Hematopoietic multipotent progenitor cell treated with erythropoietin and hydrocortisone succinate and interleukin-3 and kit ligand, for 17 days (in vitro differentiated cells): ENCODE measurements around the gene ALCAM.

Experiments used
- DNase-seq: peaks from one replicate; pipeline ENCODE4 v3.0.0-alpha.2; 2015; ENCODE audit warnings: low spot score

ALCAM gene

DNA sequence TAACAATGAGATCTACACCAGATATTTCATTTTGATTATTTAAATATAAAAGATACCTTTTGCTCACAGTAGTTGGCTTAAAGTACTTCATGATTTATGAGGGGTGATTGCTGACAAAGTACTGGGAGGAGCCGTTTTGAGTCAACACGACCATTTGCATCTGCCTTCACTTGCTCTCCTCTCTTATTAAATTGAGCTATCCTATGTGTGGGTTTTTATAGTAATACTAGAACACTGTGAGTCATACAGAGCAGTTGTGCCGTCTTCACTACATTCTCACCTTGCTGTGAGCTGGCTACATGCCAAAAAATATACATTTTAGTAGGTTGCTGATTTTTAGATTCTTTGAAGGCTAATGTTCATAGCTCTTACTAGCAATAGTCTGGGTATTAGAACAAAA is 161.2 kb downstream of the ALCAM start:
- DNase-seq = no peak

GRCh38 chr3:105528955-105529354 is 162.2 kb downstream of the ALCAM start:
- no peak for DNase-seq

- DNase-seq = no peak
Observed at GRCh38 chr3:105529456-105529855, 162.7 kb downstream of the ALCAM start.

DNA sequence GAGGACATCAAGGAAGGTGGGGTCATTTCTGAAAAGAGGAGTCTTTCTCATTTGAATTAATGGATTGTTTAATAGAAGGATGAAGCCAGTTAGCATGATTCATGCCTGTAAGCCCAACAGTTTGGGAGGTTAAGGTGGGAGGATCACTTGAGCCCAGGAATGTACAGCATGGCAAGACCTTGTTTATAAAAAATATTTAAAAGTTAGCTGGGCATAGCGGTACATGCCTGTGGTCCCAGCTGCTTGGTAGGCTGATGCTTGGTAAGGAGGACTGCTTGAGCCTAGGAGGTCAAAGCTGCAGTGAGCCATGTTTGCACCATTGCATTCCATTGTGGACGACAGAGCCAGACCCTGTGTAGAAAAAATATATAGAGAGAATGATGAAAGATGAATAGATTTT is 165.5 kb downstream of the ALCAM start:
- DNase-seq = no peak

GRCh38 chr3:105533960-105534359 is 167.3 kb downstream of the ALCAM start:
- DNase-seq = no peak

GRCh38 chr3:105534491-105534890 is 167.8 kb downstream of the ALCAM start:
- DNase-seq = no peak

- DNase-seq = no peak
Observed at GRCh38 chr3:105537371-105538080, 170.8 kb downstream of the ALCAM start.

GRCh38 chr3:105538483-105538882 is 171.8 kb downstream of the ALCAM start:
- DNase-seq = no peak

- no peak for DNase-seq
Observed at GRCh38 chr3:105539897-105540296, 173.2 kb downstream of the ALCAM start.

DNA sequence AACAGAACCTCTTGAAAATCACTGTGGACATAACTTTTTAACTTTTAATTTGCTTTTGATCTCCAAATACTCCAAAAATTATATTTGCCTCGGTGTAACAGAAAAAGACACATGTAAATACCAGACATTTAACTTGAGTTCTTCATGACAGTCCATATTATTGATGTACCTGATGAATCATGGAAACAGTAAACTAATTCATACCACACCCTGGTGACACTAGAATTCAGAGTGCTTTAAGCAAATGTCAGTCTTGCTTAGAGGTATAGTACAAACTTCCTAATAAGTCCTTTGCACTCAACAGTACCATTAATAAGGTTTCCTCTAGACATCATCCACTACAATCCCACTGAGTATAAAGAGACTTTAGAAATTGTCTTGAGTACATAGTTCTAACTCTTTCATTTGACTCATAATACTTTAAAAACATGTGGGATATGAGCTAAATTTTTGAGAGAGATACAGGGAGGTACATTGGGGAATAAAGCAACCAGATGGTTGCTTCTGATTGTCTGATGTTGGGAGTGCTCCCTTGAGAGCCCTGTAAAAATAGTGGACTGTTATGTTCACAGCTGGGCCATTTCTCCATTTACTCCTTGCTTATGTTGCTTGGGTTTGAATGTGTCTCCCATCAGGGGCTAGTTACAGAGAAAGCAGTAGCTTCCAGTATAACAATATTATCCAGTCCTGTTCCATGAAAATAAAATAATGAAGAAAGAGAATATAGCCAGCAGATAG is 175.7 kb downstream of the ALCAM start:
- DNase-seq = no peak

DNA sequence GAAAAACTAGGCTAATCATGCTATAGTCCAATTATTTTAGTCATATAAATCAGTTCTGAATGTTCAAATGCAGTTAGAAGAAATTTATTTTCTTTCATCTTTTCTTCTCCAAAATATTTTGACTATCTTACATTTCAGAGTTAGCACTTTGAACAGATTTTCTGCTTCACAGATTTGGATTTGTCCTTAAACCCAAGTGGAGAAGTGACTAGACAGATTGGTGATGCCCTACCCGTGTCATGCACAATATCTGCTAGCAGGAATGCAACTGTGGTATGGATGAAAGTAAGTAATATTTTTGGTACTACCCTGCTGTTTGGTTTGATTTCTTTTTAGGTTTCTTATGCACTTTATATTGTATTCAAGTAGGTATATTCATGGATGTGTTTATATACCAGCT is 178.3 kb downstream of the ALCAM start:
- DNase-seq = no peak

GRCh38 chr3:105553851-105554250 is 187.1 kb downstream of the ALCAM start:
- no peak for DNase-seq

DNA sequence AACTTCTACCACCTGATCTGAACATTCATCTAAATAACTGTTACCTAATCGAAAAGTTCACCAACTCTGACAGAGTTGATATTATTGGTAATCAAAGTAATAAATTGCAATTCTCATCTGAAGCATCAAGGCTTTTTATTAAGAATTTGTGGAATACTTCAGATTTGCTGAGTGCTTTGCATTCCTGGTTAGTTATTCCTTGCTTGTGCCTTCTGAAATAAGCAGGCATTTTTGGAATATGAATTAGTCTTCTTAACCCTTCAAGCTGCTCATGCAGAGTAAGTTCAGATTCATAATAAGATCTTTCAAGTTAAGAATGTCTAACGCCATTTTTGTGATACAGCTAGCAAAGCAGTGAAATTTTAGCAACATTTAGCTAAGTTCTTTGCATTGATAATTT is 188.5 kb downstream of the ALCAM start:
- DNase-seq = no peak

- no peak for DNase-seq
Observed at GRCh38 chr3:105559856-105560255, 193.1 kb downstream of the ALCAM start.

DNA sequence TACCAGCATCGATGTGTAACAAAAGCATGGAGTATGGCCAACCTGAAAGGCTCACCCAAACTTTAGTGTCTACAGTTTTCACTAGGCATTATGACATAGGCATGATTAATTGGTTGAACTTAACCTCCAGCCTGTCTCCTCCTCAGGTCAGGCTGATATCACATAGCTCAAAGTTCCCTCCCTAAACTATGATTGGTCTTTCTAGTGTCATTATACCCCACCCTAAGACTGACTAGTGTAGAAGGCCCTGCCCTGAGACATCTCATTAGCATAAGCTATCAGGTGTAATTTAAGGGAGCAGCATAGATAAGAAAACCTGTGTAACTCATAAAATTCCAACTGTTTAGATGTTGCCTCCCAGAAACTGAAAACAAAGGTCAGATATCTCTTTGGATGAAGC is 195.2 kb downstream of the ALCAM start:
- DNase-seq = no peak

- DNase-seq = no peak
Observed at GRCh38 chr3:105564546-105565288, 198.0 kb downstream of the ALCAM start.

DNA sequence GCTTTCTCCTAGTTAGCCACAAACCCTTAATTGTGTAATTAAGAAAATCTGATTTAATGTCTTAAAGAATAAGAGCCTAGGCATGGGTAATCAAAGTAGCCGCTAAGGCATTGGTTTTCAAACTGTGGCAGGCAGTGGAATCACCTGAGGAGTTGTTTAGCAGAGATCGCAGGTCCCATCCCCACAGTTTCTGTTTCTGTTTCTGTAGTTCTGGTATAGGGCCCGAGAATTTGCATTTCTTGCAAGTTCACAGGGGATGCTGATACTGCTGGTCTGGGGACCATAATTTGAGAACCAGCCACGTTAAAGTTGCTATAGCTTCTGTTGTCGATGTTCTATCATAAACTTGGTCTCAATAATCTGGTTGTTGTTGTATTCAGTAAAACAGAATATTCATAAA is 204.3 kb downstream of the ALCAM start:
- no peak for DNase-seq

- DNase-seq = no peak
Observed at GRCh38 chr3:105572501-105572900, 205.8 kb downstream of the ALCAM start.

GRCh38 chr3:105579439-105579838 is 212.7 kb downstream of the ALCAM start:
- DNase-seq = no peak

DNA sequence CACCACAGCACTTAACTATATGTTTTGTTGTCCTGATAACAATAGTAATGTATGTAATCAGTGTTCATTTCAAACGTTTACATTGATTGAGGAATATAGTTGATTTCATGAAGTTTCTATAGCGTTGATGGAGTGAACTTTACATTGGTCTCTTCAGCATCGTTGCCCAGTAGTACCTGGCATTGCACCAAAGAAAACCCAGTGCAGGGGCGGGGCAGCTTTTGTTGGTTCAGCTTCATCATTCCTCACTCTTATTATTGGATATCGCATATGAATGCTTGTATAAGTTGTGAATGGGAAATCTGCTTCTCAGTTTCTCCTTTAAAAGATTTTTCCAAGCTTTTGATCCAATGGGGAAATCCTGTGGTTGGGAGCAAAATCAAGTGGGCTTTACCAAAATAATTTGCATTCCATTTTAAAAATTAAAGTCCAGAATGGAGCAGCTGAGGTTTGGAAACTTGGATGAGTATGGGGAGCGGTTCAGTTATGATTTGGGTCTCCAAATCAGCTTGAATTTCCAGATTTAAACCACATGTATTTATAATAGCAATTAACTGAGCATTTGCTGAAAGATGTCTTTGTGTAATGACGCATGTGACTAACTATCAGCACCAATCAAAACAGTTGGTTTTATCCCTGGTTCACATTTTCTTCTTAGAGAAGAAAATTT is 213.7 kb downstream of the ALCAM start:
- no peak for DNase-seq

DNA sequence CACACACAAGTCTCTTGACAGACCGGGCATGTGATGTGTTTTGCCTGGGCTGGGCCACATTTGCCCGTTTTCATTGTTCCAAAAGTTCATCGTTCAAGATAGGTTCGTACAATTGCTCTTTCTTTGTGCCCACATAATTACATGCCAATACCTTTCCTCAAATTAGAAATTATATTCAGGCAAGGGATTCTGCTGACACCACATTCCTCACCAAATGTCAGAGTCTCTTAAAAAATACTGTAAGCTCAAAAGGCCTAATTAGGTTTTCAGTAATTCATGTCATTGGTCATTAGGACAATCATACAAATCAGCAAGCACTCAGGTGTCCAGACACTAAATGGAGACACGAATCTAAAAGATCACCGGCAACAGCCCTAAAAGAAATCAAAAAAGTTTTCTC is 215.3 kb downstream of the ALCAM start:
- DNase-seq = no peak

DNA sequence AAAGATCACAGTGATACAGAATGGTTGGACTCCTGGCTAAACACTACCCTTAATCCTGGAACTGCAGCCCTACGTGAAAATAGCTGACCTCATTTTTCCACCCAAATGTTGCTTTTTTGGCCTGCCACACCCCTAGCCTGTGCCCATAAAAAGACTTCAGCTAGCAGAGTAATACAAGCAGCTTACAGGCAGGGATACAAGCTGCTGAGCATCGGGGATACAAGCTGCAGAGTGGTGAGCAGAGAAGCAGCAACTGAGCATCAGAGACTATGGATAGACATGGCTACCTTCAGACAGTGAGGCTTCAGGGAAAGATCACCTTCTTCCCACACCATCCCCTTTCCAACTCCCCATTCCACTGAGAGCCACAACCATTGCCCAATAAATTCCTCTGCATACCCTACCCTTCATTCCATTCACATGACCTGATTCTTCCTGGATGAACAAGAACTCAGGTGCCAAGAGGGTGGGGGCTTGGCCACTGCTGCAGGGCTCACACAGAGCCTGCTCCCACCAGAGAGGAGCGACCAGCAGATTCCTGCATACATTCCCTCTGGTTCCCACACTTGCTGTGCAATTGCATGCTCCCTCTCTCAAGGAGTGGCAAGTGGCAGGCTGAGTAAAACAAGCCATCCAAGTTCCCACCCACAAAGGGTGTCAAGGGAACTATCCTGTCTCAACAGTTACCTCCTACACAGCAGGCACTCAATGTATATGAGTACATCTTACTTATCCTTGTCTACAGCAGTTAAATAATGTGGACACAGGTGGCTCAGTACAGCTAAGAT is 217.5 kb downstream of the ALCAM start:
- no peak for DNase-seq
